Glutamatergic neuron (in vitro differentiated cells): ENCODE data around the gene SH2D7. TPM values are rescaled to one million over a fixed set of nuclear protein-coding genes. Genes with fewer than 3 reads are reported as not detected.

Experiments used
- DNase-seq: peaks from one replicate; pipeline ENCODE4 v3.0.0; 2022
- H3K27ac Mint-ChIP-seq: one replicate; pipeline ENCODE4 v1.8.0; 2020; ENCODE audit warnings: mild to moderate bottlenecking, mixed read lengths, inconsistent platforms; ENCODE audit not compliant: unreplicated experiment
- H3K27me3 Mint-ChIP-seq: one replicate; pipeline ENCODE4 v1.8.0; 2020; ENCODE audit warnings: mild to moderate bottlenecking, moderate library complexity, mixed read lengths, inconsistent platforms; ENCODE audit not compliant: unreplicated experiment
- H3K36me3 Mint-ChIP-seq: one replicate; pipeline ENCODE4 v1.8.0; 2020; ENCODE audit warnings: mild to moderate bottlenecking, mixed read lengths, inconsistent platforms; ENCODE audit not compliant: unreplicated experiment
- H3K4me1 Mint-ChIP-seq: one replicate; pipeline ENCODE4 v1.8.0; 2020; ENCODE audit warnings: mild to moderate bottlenecking, low read depth, mixed read lengths, inconsistent platforms; ENCODE audit not compliant: unreplicated experiment
- H3K4me3 Mint-ChIP-seq: one replicate; pipeline ENCODE4 v1.8.0; 2020; ENCODE audit warnings: mild to moderate bottlenecking, mixed read lengths, inconsistent platforms; ENCODE audit not compliant: unreplicated experiment
- H3K9me3 Mint-ChIP-seq: one replicate; pipeline ENCODE4 v1.8.0; 2020; ENCODE audit warnings: mild to moderate bottlenecking, moderate library complexity, mixed read lengths, inconsistent platforms; ENCODE audit not compliant: unreplicated experiment
- CTCF ChIP-seq: fragments of 200-600 bp; sonication (generic); IDR thresholded peaks from one replicate; pipeline ENCODE4 v1.5.0; 2021; ENCODE audit not compliant: partially characterized antibody, unreplicated experiment
- total RNA-seq: library from RNA; stranded (reverse); fragmentation: NEBNext Ultra II Directional; extraction: Animal tissue kit (Norgen Biotek cat#: 25700); gene quantifications from one replicate; pipeline ENCODE4 v1.2.1, GENCODE V29; 2021; ENCODE audit not compliant: unreplicated experiment

Gene SH2D7
- total RNA-seq, 1 donor from 2014 or later, result not detected

- Mint-ChIP-seq H3K9me3 (no peaks in the 10 kb centered on the region), H3K27me3 (no peaks in the 10 kb centered on the region), H3K4me1 (peaks cover 46% of the 10 kb centered on the region), H3K36me3 (no peaks in the 10 kb centered on the region), H3K27ac (no peak overlapping the region), H3K4me3 (no peak overlapping the region)
- DNase-seq, result no peak
- TF ChIP-seq CTCF, result no peak
Observed at GRCh38 chr15:78050826-78051225, 41.5 kb upstream of the SH2D7 start.

- H3K27me3 Mint-ChIP-seq, result no peaks in the 10 kb centered on the region
- no peak for TF ChIP-seq CTCF
- H3K9me3 Mint-ChIP-seq, result peaks cover 3% of the 10 kb centered on the region
- H3K4me3 Mint-ChIP-seq, result no peak overlapping the region
- H3K4me1 Mint-ChIP-seq, result peaks cover 52% of the 10 kb centered on the region
- no peak overlapping the region for H3K27ac Mint-ChIP-seq
- H3K36me3 Mint-ChIP-seq, result no peaks in the 10 kb centered on the region
- no peak for DNase-seq
Observed at GRCh38 chr15:78051596-78051995, 40.8 kb upstream of the SH2D7 start.

GRCh38 chr15:78052001-78052401 is 40.4 kb upstream of the SH2D7 start:
- Mint-ChIP-seq H3K4me1 (peaks cover 53% of the 10 kb centered on the region), H3K27me3 (no peaks in the 10 kb centered on the region), H3K27ac (no peak overlapping the region), H3K4me3 (no peak overlapping the region), H3K9me3 (peaks cover 3% of the 10 kb centered on the region), H3K36me3 (no peaks in the 10 kb centered on the region)
- TF ChIP-seq CTCF, result no peak
- DNase-seq, result no peak

- Mint-ChIP-seq H3K36me3 (no peaks in the 10 kb centered on the region), H3K9me3 (peaks cover 3% of the 10 kb centered on the region), H3K27me3 (no peaks in the 10 kb centered on the region), H3K4me3 (no peak overlapping the region), H3K27ac (no peak overlapping the region), H3K4me1 (peaks cover 52% of the 10 kb centered on the region)
- no peak for DNase-seq
- TF ChIP-seq CTCF, result no peak
Observed at GRCh38 chr15:78052545-78052944, 39.8 kb upstream of the SH2D7 start.

GRCh38 chr15:78054518-78054917 is 37.8 kb upstream of the SH2D7 start:
- Mint-ChIP-seq H3K27ac (no peak overlapping the region), H3K4me1 (peaks cover 61% of the 10 kb centered on the region)

More at GRCh38 chr15:78054518-78054917, 37.8 kb upstream of the SH2D7 start:
- TF ChIP-seq CTCF, result no peak
- H3K4me3 Mint-ChIP-seq, result no peak overlapping the region
- DNase-seq, result no peak
- H3K9me3 Mint-ChIP-seq, result peaks cover 10% of the 10 kb centered on the region
- H3K36me3 Mint-ChIP-seq, result no peaks in the 10 kb centered on the region
- H3K27me3 Mint-ChIP-seq, result peaks cover 3% of the 10 kb centered on the region
